ENCODE data around the gene MTMR12. TPM values are rescaled to one million over a fixed set of nuclear protein-coding genes. Genes with fewer than 3 reads are reported as not detected.
"Not testable (repeated sequence)": the region's sequence is repeated elsewhere in the genome, so short reads cannot be mapped to it uniquely, and the experiment has no call there.

MTMR12 gene
- total RNA-seq, 1 donor from 2014 or later, result 23.6 TPM

DNA sequence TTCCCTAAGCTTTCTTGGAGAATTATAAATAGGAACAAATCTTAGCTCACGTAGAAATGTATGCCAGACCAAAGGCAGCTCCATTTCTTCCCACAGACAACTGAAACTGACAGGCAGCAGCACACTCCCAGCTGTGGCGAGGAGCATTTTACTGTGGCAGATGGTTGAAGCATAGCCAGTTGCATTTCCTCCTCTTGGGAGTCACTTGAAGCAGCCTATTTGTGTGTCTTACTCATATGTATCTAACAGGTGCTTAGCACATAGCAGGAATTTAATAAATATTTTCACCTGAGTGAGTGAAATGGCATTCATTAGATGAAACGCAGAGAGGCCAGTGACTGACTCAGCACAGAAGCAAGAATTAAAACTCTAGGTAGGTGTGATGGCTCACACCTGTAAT, 12.3 kb upstream of the MTMR12 start:
- Mint-ChIP-seq H3K27me3 (ENCODE audit: low read depth) (no peaks in the 10 kb centered on the region), H3K9me3 (peaks cover 6% of the 10 kb centered on the region), H3K4me3 (no peak overlapping the region), H3K36me3 (peaks cover 5% of the 10 kb centered on the region), H3K27ac (no peak overlapping the region), H3K4me1 (no peaks in the 10 kb centered on the region)
- no peak for DNase-seq (ENCODE audit: low spot score in 2 of 2, unreplicated experiment in 2 of 2)
- TF ChIP-seq, protein P1, sequence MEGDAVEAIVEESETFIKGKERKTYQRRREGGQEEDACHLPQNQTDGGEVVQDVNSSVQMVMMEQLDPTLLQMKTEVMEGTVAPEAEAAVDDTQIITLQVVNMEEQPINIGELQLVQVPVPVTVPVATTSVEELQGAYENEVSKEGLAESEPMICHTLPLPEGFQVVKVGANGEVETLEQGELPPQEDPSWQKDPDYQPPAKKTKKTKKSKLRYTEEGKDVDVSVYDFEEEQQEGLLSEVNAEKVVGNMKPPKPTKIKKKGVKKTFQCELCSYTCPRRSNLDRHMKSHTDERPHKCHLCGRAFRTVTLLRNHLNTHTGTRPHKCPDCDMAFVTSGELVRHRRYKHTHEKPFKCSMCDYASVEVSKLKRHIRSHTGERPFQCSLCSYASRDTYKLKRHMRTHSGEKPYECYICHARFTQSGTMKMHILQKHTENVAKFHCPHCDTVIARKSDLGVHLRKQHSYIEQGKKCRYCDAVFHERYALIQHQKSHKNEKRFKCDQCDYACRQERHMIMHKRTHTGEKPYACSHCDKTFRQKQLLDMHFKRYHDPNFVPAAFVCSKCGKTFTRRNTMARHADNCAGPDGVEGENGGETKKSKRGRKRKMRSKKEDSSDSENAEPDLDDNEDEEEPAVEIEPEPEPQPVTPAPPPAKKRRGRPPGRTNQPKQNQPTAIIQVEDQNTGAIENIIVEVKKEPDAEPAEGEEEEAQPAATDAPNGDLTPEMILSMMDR (IDR thresholded peaks at IDR 0.05; ENCODE audit: unreplicated experiment), result no peak

DNA sequence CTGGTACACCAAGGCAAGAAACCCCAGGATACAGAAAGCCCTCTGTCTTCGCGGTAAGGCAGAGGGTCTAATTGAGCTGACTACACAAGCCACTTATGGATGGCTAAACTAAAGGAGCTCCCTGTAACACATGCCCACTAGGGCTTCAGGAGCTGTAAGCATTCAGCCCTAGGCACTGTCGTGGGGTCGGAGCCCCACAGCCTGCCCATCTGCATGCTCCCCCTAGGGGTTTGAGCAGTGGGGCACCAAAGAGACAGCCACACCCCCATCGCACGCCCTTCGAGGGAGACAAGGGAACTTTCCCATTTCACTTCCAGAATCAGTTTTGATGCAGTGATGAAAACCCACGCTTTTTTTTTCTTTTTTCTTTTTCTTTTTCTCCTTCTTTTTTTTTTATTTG, 11.0 kb upstream of the MTMR12 start:
- H3K9me3 Mint-ChIP-seq, result peaks cover 6% of the 10 kb centered on the region
- peaks cover 5% of the 10 kb centered on the region for H3K36me3 Mint-ChIP-seq
- no peaks in the 10 kb centered on the region for H3K4me1 Mint-ChIP-seq
- no peak overlapping the region for H3K4me3 Mint-ChIP-seq
- TF ChIP-seq, protein P1 (IDR thresholded peaks at IDR 0.05; ENCODE audit: unreplicated experiment), result no peak
- no peak overlapping the region for H3K27ac Mint-ChIP-seq
- no peaks in the 10 kb centered on the region for H3K27me3 Mint-ChIP-seq (ENCODE audit: low read depth)
- DNase-seq (ENCODE audit: low spot score in 2 of 2, unreplicated experiment in 2 of 2), result no peak

DNA sequence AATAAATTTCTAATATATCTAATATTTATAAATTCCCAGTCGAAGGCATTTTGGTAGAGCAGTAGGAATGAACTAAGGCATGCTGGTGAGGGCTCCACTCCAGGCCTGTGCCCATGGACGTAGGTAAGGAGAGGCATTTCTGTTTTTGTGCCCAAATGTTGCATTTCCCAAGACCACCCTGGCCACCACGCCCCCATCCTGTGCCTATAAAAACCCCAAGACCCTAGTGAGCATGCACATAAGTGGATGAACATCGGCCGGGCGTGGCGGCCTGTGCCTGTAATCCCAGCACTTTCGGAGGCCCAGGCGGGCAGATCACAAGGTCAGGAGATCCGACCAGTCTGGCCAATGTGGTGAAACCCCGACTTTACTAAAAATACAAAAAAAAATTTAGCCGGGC, 10.1 kb upstream of the MTMR12 start:
- Mint-ChIP-seq H3K9me3 (peaks cover 6% of the 10 kb centered on the region), H3K4me3 (no peak overlapping the region), H3K27me3 (ENCODE audit: low read depth) (no peaks in the 10 kb centered on the region), H3K36me3 (peaks cover 5% of the 10 kb centered on the region), H3K27ac (no peak overlapping the region), H3K4me1 (no peaks in the 10 kb centered on the region)
- TF ChIP-seq, protein P1 (IDR thresholded peaks at IDR 0.05; ENCODE audit: unreplicated experiment), result no peak
- no peak for DNase-seq (ENCODE audit: low spot score in 2 of 2, unreplicated experiment in 2 of 2)

DNA sequence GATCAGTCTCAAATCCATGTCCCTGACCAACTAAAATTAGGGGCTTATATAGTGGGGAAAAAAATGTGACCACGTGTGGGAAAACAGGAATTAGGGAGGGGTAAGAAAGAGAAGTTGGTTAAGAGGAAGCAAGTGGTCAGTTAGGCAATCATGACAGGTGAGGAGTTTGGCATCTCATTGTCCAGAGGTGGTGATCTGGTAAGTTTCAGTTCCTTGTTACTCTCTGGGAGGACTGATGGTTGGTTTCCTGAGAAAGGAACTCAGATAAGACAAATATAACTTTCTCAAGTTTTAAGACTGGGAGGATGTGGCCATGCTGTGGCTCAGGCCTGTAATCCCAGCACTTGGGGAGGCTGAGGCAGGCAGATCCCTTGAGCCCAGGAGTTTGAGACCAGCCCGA, 9.0 kb upstream of the MTMR12 start:
- H3K4me1 Mint-ChIP-seq; H3K4me3 Mint-ChIP-seq; H3K27me3 Mint-ChIP-seq (ENCODE audit: low read depth); H3K27ac Mint-ChIP-seq; H3K36me3 Mint-ChIP-seq; DNase-seq (ENCODE audit: low spot score in 2 of 2, unreplicated experiment in 2 of 2); H3K9me3 Mint-ChIP-seq: not testable (repeated sequence)

DNA sequence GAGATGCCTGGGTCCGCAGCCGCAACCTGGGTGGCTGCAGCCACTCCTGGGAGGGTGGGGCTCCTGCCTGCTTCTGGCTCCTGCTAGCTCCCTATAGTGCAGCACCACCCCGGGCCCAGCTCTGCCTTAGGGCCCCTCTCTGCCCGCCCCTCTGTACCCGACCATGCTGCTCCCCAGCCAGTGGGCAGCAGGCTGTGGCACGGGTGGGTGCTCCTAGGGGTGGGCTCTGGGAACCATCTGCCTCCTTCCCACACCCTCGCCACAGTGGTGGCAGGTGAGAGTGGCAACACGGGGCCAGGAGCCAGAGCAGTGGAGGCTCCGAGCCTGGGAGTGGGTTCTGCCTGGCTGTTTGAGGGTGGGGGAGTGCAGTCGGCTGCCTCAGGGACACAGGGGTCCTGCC, 7.8 kb upstream of the MTMR12 start:
- no peak overlapping the region for H3K4me3 Mint-ChIP-seq
- H3K9me3 Mint-ChIP-seq, result peaks cover 6% of the 10 kb centered on the region
- H3K27ac Mint-ChIP-seq, result no peak overlapping the region
- H3K36me3 Mint-ChIP-seq, result peaks cover 5% of the 10 kb centered on the region
- no peaks in the 10 kb centered on the region for H3K4me1 Mint-ChIP-seq
- TF ChIP-seq, protein P1 (IDR thresholded peaks at IDR 0.05; ENCODE audit: unreplicated experiment), result no peak
- no peak for DNase-seq (ENCODE audit: low spot score in 2 of 2, unreplicated experiment in 2 of 2)
- H3K27me3 Mint-ChIP-seq (ENCODE audit: low read depth), result peaks cover 2% of the 10 kb centered on the region

DNA sequence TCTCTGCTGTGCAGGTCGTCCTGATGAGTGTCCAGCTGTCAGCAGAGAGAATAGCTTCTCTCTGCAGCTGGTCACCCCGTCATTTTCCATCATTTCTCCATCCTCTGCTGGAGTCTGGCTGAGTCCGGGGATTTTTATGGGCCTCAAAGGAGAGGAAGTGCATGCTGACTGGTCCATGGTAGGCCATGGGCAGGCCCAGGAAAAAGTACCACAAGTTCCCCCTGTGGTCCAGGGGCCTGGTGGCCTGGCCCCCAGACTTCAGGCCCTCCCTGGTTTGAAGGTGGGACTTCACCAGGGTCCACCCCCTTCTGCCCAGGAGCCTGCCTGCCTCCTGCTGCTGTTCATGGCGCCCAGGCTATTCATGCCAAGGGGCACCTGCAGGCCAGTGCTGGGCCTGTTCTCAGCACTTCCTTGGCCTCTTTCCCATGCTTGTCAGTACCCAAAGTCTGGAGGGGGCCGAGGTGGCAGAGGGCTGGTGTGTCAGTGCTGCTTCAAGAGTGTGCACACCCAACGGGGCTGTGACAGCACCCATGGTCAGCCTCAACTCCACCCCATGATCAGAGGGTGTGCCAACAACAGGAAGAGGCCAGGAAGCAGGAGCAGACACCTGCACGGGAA, 7.3 kb upstream of the MTMR12 start:
- no peaks in the 10 kb centered on the region for H3K4me1 Mint-ChIP-seq
- TF ChIP-seq, protein P1 (IDR thresholded peaks at IDR 0.05; ENCODE audit: unreplicated experiment), result no peak
- H3K27me3 Mint-ChIP-seq (ENCODE audit: low read depth), result peaks cover 2% of the 10 kb centered on the region
- H3K36me3 Mint-ChIP-seq, result peaks cover 5% of the 10 kb centered on the region
- no peak overlapping the region for H3K27ac Mint-ChIP-seq
- DNase-seq (ENCODE audit: low spot score in 2 of 2, unreplicated experiment in 2 of 2), result no peak
- peaks cover 6% of the 10 kb centered on the region for H3K9me3 Mint-ChIP-seq
- no peak overlapping the region for H3K4me3 Mint-ChIP-seq
